GM19238 (cell line): ENCODE results near the gene C1QC.

ENCODE experiments used
- DNase-seq: peaks from one replicate; pipeline ENCODE4 v3.0.0; 2011; ENCODE audit warnings: low spot score; ENCODE audit not compliant: insufficient read length

C1QC gene

DNA sequence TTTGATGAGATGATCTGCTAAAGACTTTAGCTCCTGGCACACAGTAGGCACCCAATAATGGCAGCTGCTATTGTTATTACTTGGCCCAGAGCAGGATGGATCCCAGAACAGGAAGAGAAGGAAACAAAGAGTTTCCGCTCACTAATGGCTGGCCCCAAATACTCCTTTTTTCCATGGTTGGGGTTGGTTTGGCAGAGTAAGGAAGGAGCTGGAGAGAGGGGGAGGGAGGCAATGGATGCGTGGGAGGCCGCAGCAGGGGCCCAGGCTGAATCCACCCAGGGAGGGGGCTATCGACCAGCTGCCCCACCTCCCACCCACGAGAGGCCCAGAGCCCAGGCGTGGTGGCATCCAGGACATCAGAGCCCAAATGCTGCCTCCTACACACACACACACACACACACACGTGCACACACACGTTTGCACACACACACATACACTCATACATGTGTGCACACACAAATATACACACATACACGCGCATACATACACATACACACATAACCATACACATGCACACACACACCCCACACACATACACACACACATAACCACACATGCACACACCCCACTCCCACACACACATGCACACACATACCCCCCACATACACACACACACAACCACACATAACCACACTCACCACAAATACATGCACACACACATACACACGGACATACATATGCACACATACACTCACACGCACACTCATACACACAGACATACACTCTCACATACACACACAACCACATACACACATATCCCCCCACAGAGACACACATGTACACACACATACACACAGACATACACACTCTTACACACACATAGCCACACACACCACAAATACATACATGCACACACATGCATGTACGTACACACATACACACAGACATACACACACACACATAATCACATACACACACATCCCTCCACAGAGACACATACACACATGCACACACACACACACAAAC lies 34.8 kb downstream of the C1QC start:
- DNase-seq, result no peak

- no peak for DNase-seq
These were observed 37.3 kb downstream of the C1QC start for GRCh38 chr1:22680726-22681125.

DNA sequence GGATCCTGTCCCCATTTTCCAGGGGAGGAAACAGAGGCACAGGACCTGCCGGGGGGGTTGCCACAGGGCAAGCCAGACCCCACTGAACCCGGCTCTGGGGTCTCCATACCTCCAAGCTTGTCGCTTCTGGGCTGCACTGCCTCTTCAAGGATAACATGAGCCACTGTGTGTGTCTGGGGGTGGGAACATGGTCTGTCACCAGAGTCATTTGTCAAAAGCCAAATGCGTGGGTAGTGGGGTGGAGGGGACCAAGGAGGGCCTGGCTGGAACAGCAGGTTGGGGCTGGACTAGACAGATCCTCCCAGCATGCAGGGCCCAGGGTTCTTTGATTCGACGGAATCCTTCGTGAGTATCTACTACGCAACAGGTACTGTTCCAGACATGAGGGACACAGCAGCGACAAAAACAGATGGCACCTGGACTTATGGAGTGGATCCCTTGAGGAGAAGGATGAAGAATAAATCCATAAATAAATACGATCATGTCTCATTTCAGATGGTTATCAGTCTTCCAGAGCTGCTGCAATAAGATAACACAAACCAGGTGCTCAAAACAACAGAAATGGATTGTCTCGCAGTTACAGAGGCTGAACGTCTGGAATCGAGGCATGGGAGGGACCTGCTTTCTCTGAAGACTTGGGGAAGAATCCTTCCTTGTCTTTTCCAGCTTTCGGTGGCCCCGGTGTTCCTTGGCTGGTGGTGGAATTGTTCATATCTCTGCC lies 38.3 kb downstream of the C1QC start:
- DNase-seq, result no peak

DNA sequence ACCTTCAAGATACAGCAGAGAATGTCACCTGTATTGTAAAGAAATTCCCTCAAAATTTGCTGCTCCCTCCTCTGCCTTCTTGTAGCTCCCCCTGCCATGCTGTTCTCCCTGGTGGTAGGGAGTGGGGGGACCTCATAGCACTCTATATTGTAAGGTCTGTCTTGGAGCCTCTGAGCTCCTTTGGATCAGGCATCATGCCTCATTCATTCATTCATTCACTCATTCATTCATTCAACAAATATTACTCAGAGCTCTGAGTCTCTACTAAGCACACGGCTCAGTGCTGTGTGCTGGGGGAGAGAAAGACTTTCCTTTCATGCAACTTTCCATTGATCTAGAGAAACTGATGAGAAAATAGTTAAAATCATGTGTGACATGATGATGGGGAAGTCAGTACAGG lies 40.1 kb downstream of the C1QC start:
- no peak for DNase-seq

- DNase-seq, result no peak
These were observed 42.2 kb downstream of the C1QC start for GRCh38 chr1:22685591-22686059.

DNA sequence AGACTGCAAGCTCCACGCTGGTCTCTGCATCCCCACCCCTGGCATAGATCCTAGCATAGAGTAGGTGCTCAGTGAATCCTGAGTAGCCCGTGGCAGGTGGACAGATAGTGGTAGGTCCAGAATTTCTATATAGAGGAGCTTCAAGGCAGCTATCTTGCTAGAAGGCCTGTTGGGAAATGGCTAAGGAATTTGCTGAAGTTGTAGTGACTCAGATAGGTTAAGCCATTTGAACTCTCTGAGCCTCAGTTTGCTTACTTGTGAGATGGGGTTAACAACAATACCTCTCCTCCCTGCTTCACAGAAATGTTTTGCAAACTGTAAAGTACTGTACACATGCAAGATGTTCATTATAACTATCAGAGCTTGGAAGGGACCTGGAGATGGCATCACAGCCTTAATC lies 43.8 kb downstream of the C1QC start:
- no peak for DNase-seq

DNA sequence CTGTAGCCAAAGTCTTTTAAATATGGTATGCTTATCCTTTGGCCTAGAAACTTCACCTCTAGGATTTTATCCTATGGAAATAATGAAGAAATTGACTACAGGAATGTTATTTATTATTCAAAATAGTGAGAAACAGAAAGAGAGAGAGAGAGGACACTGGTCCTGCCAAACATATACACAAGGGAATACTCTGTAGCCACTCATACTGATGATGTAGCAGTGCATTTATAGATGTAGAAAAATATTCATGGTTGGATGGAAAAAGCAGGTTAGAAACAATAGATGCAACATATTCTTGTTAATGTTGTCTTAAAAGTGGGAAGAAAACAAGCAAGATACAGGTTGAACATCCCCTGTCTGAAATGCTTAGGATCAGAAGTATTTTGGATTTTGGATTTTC lies 45.0 kb downstream of the C1QC start:
- no peak for DNase-seq

GRCh38 chr1:22689505-22689904 lies 46.1 kb downstream of the C1QC start:
- DNase-seq, result no peak

GRCh38 chr1:22691031-22691753 lies 47.8 kb downstream of the C1QC start:
- no peak for DNase-seq

DNA sequence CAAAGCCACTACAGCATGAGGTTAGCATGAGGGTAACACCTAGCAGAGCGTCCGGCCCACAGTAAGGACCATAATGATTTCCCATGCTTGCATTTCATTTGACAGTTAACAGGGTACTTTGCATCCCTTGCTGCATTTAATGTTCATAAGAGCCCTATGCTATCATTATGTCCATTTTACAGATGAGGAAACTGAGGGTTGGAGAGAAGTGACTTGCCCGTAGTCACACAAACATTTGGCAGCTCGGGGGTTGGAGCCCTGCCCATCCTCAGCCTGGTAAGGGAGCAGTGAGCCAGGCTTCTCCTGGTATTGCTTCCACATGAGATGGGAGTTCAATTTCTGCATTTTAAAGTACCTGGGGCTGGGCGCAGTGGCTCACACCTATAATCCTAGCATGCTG lies 50.7 kb downstream of the C1QC start:
- no peak for DNase-seq

GRCh38 chr1:22696610-22697009 lies 53.2 kb downstream of the C1QC start:
- no peak for DNase-seq
